HG03025 (cell line): ENCODE data around the gene FOXG1.

Experiments
- ATAC-seq: cut with Tn5 transposase; IDR thresholded peaks from one replicate; pipeline ENCODE4 v1.9.1; 2021; ENCODE audit warnings: mild to moderate bottlenecking, moderate library complexity; ENCODE audit not compliant: unreplicated experiment, low FRiP score

The FOXG1 gene

GRCh38 chr14:28774764-28775735 is 8.5 kb downstream of the FOXG1 start:
- ATAC-seq = no peak

DNA sequence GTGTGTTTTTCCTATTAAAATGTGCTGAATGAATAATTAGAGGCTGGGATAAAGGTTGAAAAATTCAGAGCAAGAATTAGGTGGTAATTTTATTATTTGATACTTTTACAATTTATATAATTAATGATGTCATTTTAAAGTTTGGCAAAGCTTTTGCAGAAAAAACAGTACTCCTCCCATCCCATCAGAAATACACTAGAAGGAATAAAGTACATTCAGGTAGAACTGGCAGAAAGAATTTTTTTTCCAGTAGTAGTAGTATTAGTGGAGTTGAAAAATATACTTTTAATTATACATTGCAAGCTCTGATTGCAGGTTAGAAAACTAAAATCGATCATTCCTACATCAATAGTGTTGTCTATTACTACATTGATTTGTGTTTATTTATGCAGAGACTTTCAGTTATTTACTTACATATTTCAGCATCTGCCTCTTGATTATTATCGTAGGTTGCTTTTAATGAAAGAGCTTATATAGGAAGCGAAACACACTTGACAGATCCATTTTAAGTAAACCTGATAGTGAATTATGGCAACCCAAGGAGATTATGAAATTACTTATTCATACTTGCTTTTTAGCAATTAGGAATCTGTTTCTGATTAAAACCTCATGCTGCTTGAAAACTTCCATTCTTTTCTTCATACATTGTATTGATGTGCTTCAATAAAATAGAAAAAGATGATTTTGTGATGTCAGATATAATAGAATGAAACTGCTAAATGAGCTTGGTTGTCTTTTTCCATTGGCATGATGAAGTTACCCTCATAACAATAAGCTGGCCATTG is 10.1 kb downstream of the FOXG1 start:
- no peak for ATAC-seq

DNA sequence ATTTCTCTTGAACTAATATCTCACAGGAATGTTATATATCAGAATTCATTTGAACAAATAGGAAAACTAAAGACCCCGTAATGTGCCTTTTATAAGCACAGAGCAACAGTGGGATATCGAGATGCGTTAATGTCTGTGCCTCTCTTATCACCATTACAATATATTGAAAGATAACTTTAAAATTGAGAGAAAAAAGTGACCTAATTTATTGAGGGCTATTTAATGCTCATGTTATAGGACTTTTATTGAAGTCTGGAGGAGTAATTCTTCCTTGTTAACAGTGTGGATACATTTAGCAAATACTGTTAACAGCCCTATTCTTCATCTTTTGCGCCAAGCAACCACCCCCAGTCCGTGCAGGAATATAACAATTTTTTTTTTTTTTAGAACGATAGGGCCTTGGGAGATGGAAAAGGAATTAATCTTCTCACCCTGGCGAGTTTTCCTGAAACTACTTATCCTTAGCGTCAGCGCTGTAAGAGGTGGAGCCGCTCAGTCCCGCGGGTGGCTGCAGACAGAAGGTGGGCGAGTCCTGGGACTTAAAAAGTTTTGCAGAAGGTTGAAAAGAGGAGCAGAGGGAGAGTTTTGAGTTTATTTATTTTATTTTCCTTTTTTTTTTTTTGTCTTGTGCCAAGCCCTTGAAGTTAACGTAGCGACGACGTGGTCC is 11.0 kb downstream of the FOXG1 start:
- no peak for ATAC-seq

DNA sequence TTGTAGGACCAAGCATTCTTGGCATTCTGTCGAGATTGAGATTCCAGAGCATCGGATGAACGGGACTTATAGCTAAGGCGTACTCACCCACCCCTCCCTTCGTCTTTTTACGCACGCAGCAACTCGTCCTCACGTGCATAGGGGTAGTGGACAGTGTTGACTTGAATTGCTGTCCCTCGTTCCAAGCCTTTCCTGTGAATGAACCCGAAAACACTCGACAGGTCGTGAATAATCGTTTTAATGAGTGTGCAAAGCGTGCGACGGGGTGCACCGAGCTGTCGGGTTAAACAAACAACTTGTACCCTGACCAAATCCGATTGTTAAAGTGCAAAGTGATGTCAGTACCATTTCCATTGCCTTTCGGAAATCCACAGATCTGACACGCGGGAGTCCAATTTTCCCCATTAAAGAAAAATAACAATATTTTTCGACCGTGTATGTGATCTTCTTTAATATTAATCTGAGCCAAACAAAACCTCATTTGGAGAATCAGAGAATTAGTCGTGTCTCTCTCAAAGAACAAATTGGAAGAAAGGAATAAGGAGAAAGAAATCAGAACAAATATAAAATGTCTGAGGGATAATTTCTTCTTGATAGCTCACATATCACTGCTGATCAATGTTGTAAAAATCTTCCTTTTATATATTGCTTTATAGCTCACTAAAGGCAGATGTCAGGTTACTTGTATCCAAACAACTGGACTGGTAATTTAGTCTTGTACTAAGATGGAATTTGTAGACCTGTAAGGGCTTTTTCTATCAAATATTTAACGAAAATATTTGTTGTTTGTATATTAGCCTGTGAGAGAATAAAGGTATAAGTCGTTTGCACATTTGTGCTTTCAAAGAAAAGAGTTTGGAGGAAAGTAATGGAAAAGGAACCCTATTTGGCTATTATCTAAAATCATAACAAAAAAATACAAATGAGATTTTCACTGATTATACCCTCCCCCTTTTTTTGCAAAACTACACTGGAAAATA is 11.8 kb downstream of the FOXG1 start:
- ATAC-seq = no peak

DNA sequence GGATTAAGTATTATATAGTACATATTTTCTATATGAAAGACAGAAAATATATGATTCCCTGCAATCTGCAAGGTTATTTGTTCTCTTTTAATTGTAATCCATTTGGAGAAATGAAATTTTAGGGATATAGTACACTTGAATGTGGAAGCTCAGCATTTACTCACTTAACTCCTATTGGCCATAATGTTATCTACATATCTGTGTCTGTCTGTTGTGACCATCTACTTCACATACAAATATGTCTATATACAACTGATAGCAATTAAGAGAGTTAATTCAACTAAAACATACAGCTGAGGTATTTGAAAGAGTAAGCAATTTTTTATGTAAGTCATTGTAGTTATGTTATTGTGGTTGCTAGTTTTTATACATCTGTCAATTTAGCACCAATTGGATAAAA is 12.9 kb downstream of the FOXG1 start:
- no peak for ATAC-seq

DNA sequence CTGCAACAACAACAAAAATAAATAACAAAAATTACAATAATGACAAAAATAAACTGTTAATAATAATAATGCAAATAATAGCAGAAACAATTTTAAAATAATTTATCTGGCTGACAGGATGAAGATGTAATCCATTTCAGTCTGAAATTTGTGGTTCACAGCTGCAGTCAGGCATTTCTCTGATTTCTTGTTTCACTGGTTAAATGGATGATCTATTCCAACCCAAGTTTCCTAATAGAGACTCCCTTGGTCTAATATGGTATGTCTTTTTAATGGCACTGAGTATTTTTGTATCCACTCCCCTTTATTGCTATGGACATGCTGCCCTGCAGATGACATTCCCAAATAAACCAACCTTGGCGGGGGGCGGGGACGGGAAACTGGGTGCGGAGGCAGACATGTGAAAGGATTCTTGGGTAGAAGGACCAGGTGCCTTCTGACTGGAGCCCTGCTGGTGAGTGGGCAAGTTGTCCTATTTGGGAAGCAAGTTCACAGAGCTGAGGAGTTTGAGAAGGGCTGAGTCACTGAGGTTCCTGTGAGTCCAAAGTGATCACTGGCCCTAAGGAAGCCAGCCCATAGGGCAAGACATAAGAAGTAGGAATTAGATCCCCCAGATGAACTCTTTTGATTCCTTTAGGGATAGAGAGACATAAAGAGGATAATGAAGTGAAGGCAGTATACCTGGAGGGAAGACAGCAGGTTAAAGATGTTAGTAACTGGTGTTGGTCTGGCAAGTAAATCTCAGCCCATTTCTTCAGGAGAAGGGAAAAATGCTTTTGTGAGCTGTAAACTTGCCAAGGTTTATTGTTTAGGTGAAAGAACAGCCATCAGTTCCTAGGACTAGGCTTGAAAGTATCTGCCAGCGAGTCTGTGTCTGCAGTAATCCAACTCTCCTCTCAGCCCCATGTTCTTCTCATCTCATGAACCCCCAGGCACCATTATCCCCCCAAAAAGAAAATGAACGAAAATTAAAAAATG is 14.5 kb downstream of the FOXG1 start:
- ATAC-seq = no peak

- ATAC-seq = no peak
These were observed 15.7 kb downstream of the FOXG1 start for GRCh38 chr14:28782301-28782700.

DNA sequence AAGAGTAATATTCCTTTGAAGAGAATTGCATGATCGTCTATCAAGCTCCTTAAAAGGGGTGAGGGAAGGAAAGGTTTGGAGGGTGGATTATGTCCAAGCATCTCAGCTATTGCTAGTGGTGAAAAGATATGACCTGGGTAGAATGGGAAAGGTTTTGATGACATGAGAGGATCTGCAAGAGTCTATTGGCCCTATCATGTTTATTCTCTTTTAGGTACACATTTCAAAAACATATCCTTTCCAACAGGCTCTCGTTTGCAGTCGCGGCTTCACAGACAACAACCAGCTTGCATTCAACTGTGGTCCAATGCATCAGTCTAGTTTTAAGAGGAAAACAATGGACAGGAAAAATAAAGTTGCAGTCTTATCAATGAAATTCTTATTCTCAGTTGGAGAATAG is 17.1 kb downstream of the FOXG1 start:
- no peak for ATAC-seq

- ATAC-seq = no peak
These were observed 17.8 kb downstream of the FOXG1 start for GRCh38 chr14:28784096-28785048.

DNA sequence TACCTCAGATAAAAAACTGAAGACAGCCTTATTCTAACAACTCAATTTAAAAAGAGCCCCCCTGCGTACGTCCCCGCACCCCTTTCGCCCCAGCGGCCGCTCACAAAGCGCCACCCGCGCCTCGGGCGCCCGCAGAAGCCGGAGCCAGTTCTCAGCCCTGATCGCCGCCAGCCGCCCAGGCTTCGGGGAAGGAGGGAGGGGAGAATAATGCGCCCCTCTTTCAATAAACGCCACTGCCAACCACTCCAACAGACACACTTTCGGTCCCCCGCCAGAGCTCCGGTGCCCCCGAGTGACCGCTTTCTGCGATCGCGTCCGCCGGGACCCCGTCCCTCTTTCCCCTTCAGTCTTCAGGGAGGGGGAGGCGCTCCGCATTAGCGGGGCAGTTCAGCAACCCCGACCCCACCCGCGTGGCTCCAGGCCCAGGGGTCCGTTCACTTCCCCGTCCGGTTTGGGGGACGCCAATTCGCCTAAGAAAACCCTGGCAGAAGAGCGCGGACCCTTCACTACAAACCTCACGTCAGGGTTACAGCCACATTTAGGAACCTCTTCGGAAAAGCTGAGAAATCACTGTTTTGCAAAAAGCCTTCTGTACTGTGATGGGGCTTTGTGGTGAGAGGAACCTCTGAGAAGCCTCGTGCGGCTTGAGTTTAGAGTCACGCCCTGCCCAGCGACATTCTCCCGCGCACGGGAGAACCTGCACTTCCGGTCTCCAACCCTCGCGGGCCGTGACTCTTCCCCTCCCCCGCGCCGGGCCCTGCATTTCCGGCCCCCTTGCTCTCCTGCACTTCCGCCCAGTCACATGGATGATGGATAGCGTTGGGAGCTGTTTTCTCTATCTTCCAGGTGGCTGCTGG is 18.7 kb downstream of the FOXG1 start:
- ATAC-seq = no peak

GRCh38 chr14:28807518-28807917 is 40.9 kb downstream of the FOXG1 start:
- no peak for ATAC-seq

DNA sequence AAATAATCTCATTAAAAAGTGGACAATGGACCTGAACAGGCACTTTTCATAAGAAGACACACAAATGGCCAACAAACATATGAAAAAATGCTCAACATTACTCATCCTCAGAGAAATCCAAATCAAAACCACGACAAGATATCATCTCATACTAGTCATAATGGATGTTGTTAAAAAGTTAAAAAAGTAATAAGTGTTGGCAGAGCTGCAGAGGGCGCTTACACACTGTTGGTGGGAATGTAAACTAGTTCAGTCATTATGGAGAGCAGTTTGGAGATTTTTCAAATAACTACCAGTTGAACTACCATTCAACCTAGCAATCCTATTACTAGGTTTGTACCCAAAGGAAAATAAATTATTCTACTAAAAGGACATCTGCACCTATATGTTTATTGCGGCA is 47.2 kb downstream of the FOXG1 start:
- ATAC-seq = no peak
